ENCODE results near the gene SLC26A11.

DNA sequence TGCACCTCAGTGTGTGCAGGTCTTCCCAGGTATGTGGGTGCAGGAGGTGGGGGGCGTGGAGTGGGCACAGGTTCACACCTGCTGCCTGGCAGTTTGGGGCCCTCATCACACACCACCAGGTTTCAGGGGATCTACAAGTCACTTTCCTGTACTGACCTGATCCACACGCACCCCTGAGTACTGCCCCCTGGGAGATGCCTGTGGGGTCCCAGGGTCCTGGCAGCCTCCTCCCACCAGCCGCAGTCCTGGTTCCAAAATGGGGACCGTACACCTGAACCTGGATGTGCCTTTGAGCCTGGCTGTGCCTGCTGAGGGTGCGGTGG lies 66.4 kb downstream of the SLC26A11 start:
- TF ChIP-seq CTCF (IDR thresholded peaks at IDR 0.05; ENCODE audit: insufficient read depth, low read depth, low read length) (no peak), EZH2 (IDR thresholded peaks at IDR 0.05; ENCODE audit: insufficient read depth, low read length) (no peak)
